T-helper 1 cell treated with Interleukin-12 subunit alpha and Interleukin-12 subunit beta and Interleukin-4 antibody, amounts not matched to agents 30 μg/mL and 1 μg/mL, for 36 hours (primary cell): ENCODE measurements around the gene NRG4.
A peak's percentile ranks its signal among the peaks of the same experiment; 100 is the strongest.

Experiments used
- H3K27ac Mint-ChIP-seq: one replicate; pipeline ENCODE4 v1.8.0; 2021; ENCODE audit warnings: mild to moderate bottlenecking, mixed read lengths
- H3K27me3 Mint-ChIP-seq: one replicate; pipeline ENCODE4 v1.8.0; 2021; ENCODE audit warnings: low read depth, mixed read lengths
- H3K36me3 Mint-ChIP-seq: one replicate; pipeline ENCODE4 v1.8.0; 2021; ENCODE audit warnings: low read depth, mixed read lengths
- H3K4me1 Mint-ChIP-seq: one replicate; pipeline ENCODE4 v1.8.0; 2021; ENCODE audit warnings: low read depth, mixed read lengths
- H3K4me3 Mint-ChIP-seq: one replicate; pipeline ENCODE4 v1.8.0; 2021; ENCODE audit warnings: mild to moderate bottlenecking, moderate library complexity, mixed read lengths
- H3K9me3 Mint-ChIP-seq: one replicate; pipeline ENCODE4 v1.8.0; 2021; ENCODE audit warnings: mixed read lengths

NRG4 gene

DNA sequence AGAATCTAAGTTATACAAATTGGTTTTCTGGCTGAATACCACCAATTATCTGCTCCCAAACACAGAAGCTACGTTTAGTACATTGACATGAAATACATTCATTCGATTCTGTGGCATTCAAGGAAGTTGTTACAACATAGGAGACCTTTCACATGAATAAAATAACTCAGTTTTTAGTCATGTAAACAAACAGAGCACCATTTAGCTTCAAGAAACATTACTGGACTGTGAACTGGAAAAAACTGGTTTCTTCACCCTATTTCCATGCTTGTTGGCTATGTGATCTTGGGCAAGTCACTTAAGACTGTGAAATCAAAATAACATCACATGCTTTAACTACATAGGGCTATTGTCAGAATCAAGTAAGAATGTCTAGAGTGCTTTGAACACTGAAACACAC is 46.2 kb downstream of the NRG4 start:
- Mint-ChIP-seq H3K4me1 (no peaks in the 10 kb centered on the region), H3K36me3 (no peaks in the 10 kb centered on the region), H3K9me3 (no peaks in the 10 kb centered on the region), H3K27ac (no peak overlapping the region), H3K27me3 (peaks cover 5% of the 10 kb centered on the region), H3K4me3 (no peak overlapping the region)

DNA sequence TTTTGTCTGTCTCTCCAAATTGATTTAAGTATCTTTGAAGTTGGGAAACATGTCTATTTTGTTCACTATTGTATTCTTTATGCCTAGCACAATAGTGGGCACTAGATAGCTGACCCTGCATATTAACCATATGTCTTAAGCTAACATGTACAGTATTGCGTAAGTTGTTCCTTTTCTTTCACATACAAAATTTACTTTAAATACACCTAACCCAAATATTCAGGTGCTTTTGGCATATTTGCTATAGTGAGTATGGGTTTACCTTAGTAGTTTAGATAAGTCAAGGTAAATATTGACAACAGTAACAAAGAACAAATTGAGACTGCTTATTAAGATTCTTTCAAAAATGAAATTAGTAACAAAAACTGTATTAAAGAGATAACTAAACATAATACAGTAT is 50.9 kb downstream of the NRG4 start:
- H3K9me3 Mint-ChIP-seq, result no peaks in the 10 kb centered on the region
- no peaks in the 10 kb centered on the region for H3K36me3 Mint-ChIP-seq
- H3K4me3 Mint-ChIP-seq, result no peak overlapping the region
- no peaks in the 10 kb centered on the region for H3K4me1 Mint-ChIP-seq
- H3K27ac Mint-ChIP-seq, result no peak overlapping the region
- peaks cover 21% of the 10 kb centered on the region for H3K27me3 Mint-ChIP-seq

DNA sequence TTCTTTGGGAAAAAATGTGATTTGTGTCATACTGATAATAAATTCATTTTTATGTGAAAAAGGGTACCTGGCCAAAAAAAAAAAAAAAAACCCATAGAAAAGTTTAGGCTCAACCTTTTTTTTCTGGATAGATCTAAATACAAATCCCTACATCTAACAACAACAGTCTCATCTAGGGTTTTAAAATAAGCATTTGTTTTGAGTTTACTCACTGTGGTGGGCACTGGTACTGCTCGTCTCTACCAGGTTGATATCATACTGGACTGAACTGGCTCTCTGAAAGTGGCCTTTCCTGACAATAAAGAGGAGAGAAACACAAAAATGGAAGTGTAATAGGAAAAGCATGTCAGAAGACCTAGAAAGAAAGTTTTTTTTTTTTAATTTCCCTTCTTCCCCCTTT is 56.5 kb downstream of the NRG4 start:
- Mint-ChIP-seq H3K27me3 (peaks cover 63% of the 10 kb centered on the region), H3K27ac (no peak overlapping the region), H3K4me1 (peaks cover 2% of the 10 kb centered on the region), H3K4me3 (no peak overlapping the region), H3K36me3 (no peaks in the 10 kb centered on the region), H3K9me3 (no peaks in the 10 kb centered on the region)

DNA sequence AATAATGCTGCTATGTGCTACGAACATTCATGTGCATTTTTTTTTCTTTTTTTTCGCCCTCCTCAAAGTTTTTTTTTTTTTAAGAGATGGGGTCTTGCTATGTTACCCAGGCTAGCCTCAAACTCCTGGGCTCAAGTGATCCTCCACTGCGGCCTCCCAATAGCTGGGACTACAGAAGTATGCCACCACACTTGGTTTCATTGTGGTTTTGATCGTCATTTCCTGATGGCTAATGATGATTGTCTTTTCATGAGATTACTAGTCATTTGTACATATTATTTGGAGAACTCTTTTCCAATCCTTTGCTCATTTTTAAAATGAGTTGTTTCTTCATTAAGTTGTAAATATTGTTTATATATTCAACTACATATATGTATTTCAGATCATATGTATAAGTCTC is 59.7 kb downstream of the NRG4 start:
- Mint-ChIP-seq H3K27me3 (peaks cover 65% of the 10 kb centered on the region), H3K36me3 (no peaks in the 10 kb centered on the region), H3K27ac (no peak overlapping the region), H3K4me1 (peaks cover 2% of the 10 kb centered on the region), H3K4me3 (no peak overlapping the region), H3K9me3 (no peaks in the 10 kb centered on the region)

- Mint-ChIP-seq H3K4me3 (no peak overlapping the region), H3K4me1 (peaks cover 2% of the 10 kb centered on the region), H3K9me3 (no peaks in the 10 kb centered on the region), H3K27me3 (peaks cover 47% of the 10 kb centered on the region), H3K27ac (no peak overlapping the region), H3K36me3 (no peaks in the 10 kb centered on the region)
These were observed 63.4 kb downstream of the NRG4 start for GRCh38 chr15:75948761-75949296.

GRCh38 chr15:75947092-75947491 is 65.1 kb downstream of the NRG4 start:
- no peak overlapping the region for H3K4me3 Mint-ChIP-seq
- no peaks in the 10 kb centered on the region for H3K36me3 Mint-ChIP-seq
- H3K9me3 Mint-ChIP-seq, result no peaks in the 10 kb centered on the region
- no peaks in the 10 kb centered on the region for H3K4me1 Mint-ChIP-seq
- no peak overlapping the region for H3K27ac Mint-ChIP-seq
- H3K27me3 Mint-ChIP-seq, result peaks cover 32% of the 10 kb centered on the region

- Mint-ChIP-seq H3K36me3 (no peaks in the 10 kb centered on the region), H3K4me3 (no peak overlapping the region), H3K27me3 (peaks cover 26% of the 10 kb centered on the region), H3K4me1 (no peaks in the 10 kb centered on the region), H3K27ac (no peak overlapping the region), H3K9me3 (no peaks in the 10 kb centered on the region)
These were observed 66.3 kb downstream of the NRG4 start for GRCh38 chr15:75945953-75946352.

DNA sequence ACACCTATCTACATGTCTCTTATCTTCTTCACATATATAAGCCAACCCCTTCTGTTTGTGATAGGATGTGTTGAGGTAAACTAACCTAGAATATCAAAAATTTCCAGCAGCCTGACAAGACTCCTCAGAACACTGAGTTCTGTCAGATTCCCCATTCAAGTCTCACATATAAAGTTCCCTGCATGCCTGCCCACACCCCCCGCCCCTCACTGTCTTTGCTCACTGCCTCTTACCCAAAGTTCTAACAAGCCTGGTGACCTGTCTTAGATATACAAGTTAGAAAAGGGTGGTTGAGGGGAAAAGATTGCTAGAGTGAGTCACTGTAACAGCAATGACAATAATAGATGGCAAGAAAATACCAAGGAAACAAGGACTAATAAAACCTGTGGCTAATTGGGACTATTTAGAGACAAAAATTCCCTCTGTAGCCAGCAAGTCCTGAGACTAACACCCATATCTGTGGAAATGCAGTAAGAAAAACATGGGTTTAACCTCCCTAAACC is 68.5 kb downstream of the NRG4 start:
- H3K4me3 Mint-ChIP-seq, result no peak overlapping the region
- no peak overlapping the region for H3K27ac Mint-ChIP-seq
- H3K36me3 Mint-ChIP-seq, result peaks cover 12% of the 10 kb centered on the region
- no peaks in the 10 kb centered on the region for H3K4me1 Mint-ChIP-seq
- no peaks in the 10 kb centered on the region for H3K9me3 Mint-ChIP-seq
- peaks cover 14% of the 10 kb centered on the region for H3K27me3 Mint-ChIP-seq

- peaks cover 14% of the 10 kb centered on the region for H3K27me3 Mint-ChIP-seq
- H3K36me3 Mint-ChIP-seq, result peaks cover 18% of the 10 kb centered on the region
- no peaks in the 10 kb centered on the region for H3K9me3 Mint-ChIP-seq
- H3K27ac Mint-ChIP-seq, result no peak overlapping the region
- H3K4me1 Mint-ChIP-seq, result no peaks in the 10 kb centered on the region
- H3K4me3 Mint-ChIP-seq, result no peak overlapping the region
These were observed 69.0 kb downstream of the NRG4 start for GRCh38 chr15:75943246-75943645.

DNA sequence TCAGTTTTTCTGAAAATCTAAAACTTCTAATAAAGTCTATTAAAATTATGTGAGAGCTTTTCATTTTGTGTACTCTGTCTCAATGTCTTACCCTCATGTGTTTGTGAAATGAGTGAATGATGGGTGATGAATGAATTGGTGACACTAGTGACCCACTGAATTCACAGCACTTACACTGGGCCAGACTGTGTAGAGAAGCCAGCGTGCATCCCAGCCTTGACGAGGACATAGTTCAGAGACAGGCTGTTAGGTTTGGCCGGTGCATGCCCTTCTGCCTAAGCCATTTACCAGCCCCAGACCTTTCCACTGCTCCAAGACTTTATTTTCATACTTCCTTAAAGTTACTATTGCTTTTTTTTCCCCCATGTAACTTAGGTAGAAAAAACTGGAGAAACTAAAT is 69.8 kb downstream of the NRG4 start:
- Mint-ChIP-seq H3K27me3 (peaks cover 13% of the 10 kb centered on the region), H3K36me3 (peaks cover 23% of the 10 kb centered on the region), H3K27ac (no peak overlapping the region), H3K4me3 (no peak overlapping the region), H3K9me3 (no peaks in the 10 kb centered on the region), H3K4me1 (no peaks in the 10 kb centered on the region)

DNA sequence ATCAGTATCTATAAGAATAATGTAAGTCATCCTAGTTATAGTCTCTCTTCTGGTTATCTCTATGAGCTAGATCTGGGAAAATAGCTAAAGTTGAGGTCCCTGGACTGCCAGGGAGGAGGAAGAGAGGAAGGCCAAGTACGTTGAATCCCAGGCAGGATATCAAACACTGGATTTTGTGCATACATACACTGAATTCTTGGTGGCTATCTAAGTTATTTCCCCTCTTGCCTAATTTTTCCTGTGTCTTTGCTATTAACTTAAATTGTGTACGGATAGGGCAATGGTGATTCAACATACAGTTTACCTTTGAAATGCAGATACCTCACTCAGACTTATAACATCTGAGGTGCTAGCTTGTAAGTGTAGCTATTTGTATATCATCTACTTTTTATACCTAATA is 81.4 kb downstream of the NRG4 start:
- H3K4me3 Mint-ChIP-seq, result no peak overlapping the region
- no peak overlapping the region for H3K27ac Mint-ChIP-seq
- no peaks in the 10 kb centered on the region for H3K27me3 Mint-ChIP-seq
- no peaks in the 10 kb centered on the region for H3K9me3 Mint-ChIP-seq
- peaks cover 25% of the 10 kb centered on the region for H3K36me3 Mint-ChIP-seq
- peaks cover 26% of the 10 kb centered on the region for H3K4me1 Mint-ChIP-seq

DNA sequence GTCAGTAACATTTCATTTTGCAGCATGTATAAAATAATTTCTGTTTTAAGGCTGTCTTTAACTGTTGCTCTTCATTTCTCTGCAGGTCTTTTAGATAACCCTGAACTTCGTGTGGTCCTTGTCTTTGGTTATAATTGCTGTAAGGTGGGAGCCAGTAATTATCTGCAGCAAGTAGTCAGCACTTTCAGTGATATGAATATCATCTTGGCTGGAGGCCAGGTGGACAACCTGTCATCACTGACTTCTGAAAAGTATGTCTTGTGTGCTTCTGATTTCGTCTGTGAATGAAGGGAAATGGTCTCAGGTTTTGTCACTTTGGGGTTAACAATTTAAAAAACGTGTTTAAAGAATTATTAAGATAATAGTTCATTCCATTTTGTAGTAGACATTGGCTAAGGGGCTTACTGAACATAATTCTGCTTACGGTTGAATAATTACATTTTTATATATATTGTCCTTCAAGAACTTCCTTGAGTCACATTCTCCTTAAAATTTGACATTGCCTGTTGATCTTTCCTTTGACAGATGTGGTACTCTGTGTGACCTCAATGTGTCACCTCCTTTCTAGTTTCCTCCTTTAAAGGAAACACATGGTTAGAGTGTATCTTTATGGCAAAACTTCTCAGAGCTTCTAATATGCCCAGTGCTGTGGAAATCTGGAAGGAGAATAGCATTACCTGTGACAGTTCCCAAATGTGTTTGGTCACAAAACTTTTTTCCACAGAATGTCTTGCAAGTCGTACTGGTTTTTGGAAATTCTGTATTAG is 82.2 kb downstream of the NRG4 start:
- Mint-ChIP-seq H3K36me3 (peaks cover 31% of the 10 kb centered on the region), H3K9me3 (no peaks in the 10 kb centered on the region), H3K27ac (peak overlapping the region; percentile 46), H3K27me3 (no peaks in the 10 kb centered on the region), H3K4me3 (no peak overlapping the region), H3K4me1 (peaks cover 30% of the 10 kb centered on the region)

DNA sequence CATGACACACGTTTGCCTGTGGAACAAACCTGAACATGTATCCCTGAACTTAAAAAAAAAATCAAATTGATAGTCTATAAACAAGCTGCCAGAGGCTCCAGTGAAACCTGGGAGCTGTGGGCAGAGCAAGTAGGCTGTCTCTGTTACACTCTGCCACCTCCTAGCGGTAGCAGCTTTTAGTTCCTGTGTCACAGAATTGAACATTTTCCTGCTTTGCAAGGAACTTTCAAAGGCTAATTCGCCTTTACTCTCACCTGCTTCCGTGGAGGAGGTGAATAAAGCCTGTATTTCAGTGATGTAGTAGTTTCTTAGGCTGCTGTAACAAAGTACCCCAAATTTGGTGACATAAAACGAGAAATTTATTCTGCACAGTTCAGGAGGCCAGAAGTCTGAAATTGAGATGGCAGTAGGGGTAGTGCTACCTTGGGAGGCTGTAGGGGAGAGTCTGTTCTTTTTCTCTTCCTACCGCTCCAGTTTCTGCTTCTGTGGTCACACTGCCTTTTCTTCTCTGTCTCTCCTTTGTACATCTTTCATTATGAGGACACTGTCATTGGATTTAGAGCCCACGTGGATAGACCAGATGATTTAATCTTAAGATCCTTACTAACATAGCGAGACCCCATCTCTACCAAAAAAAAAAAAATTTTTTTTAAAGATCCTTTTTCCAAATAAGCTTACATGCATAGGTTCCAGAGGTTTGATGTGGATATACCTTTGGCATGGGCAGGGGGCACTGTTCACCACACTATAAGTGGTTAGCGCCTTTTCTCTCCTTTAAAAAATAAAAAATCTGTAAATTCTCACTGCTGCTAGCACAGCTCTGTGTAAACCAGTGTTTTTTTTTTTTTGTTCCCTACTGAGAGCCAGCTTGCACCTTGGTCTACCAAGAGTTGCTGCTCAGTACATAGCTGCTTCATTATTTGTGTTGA is 83.3 kb downstream of the NRG4 start:
- Mint-ChIP-seq H3K27me3 (no peaks in the 10 kb centered on the region), H3K36me3 (peaks cover 30% of the 10 kb centered on the region), H3K27ac (no peak overlapping the region), H3K4me3 (no peak overlapping the region), H3K4me1 (peaks cover 34% of the 10 kb centered on the region), H3K9me3 (no peaks in the 10 kb centered on the region)

GRCh38 chr15:75927601-75928000 is 84.6 kb downstream of the NRG4 start:
- peaks cover 39% of the 10 kb centered on the region for H3K4me1 Mint-ChIP-seq
- H3K4me3 Mint-ChIP-seq, result no peak overlapping the region
- H3K36me3 Mint-ChIP-seq, result peaks cover 31% of the 10 kb centered on the region
- H3K27me3 Mint-ChIP-seq, result no peaks in the 10 kb centered on the region
- H3K27ac Mint-ChIP-seq, result no peak overlapping the region
- no peaks in the 10 kb centered on the region for H3K9me3 Mint-ChIP-seq

DNA sequence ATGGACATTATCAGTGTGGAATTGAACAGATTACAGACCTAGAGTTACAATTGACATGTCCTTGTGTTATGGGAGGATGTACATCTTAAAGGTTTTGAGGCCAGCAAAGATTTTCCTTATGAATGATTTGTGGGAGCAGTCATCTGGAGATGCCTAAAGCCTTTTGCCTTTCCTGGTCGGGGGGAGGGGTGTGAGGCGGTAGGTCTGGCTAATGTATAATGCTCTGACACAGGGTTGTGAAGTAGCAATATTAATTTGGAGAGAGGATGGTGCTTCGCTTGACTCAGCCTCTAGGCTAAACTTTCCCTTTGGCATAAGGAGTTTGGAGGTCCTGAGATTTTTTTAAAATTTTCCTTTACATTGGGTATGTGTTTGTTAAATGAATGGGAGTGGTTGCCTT is 85.3 kb downstream of the NRG4 start:
- Mint-ChIP-seq H3K4me3 (no peak overlapping the region), H3K4me1 (peaks cover 45% of the 10 kb centered on the region), H3K27me3 (no peaks in the 10 kb centered on the region), H3K27ac (no peak overlapping the region), H3K9me3 (no peaks in the 10 kb centered on the region), H3K36me3 (peaks cover 37% of the 10 kb centered on the region)
